MM.1S (cell line): ENCODE measurements around the gene SMC6.

Experiments
- EZH2 ChIP-seq: fragments of 300-600 bp; sonication (generic); optimal IDR thresholded peaks from 2 replicates; pipeline ENCODE3; 2017; ENCODE audit warnings: low read depth, mild to moderate bottlenecking, antibody characterized with exemption, low read length, mixed read lengths
- EZH2phosphoT487 ChIP-seq: fragments of 300-600 bp; sonication (generic); IDR thresholded peaks from 2 replicates; pipeline ENCODE4 v1.6.1; 2018; ENCODE audit warnings: antibody characterized with exemption, low read length
- TF ChIP-seq, protein P1 (sequence below): fragments of 300-600 bp; sonication (generic); IDR thresholded peaks from 2 replicates; pipeline ENCODE4 v1.5.1; 2016; ENCODE audit warnings: antibody characterized with exemption, low read length, mixed read lengths

- TF ChIP-seq, protein P1, sequence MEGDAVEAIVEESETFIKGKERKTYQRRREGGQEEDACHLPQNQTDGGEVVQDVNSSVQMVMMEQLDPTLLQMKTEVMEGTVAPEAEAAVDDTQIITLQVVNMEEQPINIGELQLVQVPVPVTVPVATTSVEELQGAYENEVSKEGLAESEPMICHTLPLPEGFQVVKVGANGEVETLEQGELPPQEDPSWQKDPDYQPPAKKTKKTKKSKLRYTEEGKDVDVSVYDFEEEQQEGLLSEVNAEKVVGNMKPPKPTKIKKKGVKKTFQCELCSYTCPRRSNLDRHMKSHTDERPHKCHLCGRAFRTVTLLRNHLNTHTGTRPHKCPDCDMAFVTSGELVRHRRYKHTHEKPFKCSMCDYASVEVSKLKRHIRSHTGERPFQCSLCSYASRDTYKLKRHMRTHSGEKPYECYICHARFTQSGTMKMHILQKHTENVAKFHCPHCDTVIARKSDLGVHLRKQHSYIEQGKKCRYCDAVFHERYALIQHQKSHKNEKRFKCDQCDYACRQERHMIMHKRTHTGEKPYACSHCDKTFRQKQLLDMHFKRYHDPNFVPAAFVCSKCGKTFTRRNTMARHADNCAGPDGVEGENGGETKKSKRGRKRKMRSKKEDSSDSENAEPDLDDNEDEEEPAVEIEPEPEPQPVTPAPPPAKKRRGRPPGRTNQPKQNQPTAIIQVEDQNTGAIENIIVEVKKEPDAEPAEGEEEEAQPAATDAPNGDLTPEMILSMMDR: no peak
- TF ChIP-seq EZH2 (no peak), EZH2phosphoT487 (no peak)
Observed at GRCh38 chr2:17614174-17614930, 139.3 kb downstream of the SMC6 start.
